ENCODE results near the gene C6orf52. TPM values are rescaled to one million over a fixed set of nuclear protein-coding genes. Genes with fewer than 3 reads are reported as not detected.
A peak's percentile ranks its signal among the peaks of the same experiment; 100 is the strongest.

The C6orf52 gene
- total RNA-seq, 2 experiments from 2014 or later = not detected

DNA sequence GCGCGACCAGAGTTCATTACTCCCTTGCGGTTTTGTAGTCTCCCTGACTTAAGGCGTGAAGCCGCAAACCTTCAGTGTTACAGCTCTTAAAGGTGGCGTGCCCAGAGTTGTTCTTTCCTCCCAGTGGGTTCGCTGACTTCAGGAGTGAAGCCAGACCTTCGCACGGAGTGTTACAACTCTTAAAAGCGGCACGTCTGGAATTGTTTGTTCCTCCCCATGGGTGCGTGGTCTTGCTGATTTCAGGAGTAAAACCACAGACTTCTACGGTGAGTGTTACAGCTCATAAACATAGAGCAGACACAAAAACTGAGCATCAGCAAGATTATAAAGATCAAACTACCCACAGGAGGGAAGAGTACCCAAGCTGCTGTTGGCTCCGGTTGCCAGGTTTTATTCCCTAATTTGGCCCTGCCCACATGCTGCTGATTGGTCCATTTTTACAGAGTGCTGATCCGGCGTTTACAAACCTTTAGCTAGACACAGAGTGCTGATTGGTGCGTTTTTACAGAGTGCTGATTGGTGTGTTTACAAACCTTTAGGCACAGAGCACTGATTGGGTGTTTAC is 38.8 kb upstream of the C6orf52 start:
- Mint-ChIP-seq H3K4me3 (no peak overlapping the region), H3K4me1 (ENCODE audit: low read depth) (peaks cover 3% of the 10 kb centered on the region), H3K36me3 (ENCODE audit: low read depth) (peaks cover 41% of the 10 kb centered on the region), H3K27me3 (no peaks in the 10 kb centered on the region), H3K9me3 (no peaks in the 10 kb centered on the region), H3K27ac (no peak overlapping the region)
- Histone ChIP-seq H3K9me3 (ENCODE audit: control insufficient read depth in 1 of 2, insufficient read depth in 1 of 2, low read length in 2 of 2) (no peaks in the 10 kb centered on the region), H3K4me1 (ENCODE audit: insufficient read depth, low read length) (no peaks in the 10 kb centered on the region), H3K4me3 (ENCODE audit: low read length) (no peak overlapping the region), H3K36me3 (ENCODE audit: insufficient read depth, low read length) (peaks cover 18% of the 10 kb centered on the region), H3K27ac (ENCODE audit: low read depth in 1 of 2, low read length in 2 of 2) (no peak overlapping the region), H3K27me3 (ENCODE audit: control insufficient read depth in 1 of 2, insufficient read depth in 2 of 2, low read length in 2 of 2) (no peaks in the 10 kb centered on the region)
- TF ChIP-seq, protein P1, sequence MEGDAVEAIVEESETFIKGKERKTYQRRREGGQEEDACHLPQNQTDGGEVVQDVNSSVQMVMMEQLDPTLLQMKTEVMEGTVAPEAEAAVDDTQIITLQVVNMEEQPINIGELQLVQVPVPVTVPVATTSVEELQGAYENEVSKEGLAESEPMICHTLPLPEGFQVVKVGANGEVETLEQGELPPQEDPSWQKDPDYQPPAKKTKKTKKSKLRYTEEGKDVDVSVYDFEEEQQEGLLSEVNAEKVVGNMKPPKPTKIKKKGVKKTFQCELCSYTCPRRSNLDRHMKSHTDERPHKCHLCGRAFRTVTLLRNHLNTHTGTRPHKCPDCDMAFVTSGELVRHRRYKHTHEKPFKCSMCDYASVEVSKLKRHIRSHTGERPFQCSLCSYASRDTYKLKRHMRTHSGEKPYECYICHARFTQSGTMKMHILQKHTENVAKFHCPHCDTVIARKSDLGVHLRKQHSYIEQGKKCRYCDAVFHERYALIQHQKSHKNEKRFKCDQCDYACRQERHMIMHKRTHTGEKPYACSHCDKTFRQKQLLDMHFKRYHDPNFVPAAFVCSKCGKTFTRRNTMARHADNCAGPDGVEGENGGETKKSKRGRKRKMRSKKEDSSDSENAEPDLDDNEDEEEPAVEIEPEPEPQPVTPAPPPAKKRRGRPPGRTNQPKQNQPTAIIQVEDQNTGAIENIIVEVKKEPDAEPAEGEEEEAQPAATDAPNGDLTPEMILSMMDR (IDR thresholded peaks at IDR 0.05) = no peak
- ChIA-PET CTCF (no interaction called here), POLR2A (interaction anchor here (1.6 kb wide), 1 partner anchor 11 kb away, joined by 4 read pairs; no protein-coding TSS in a partner anchor)
- peak in 2 of 14 experiments; percentile 47 to 62 for DNase-seq
- ATAC-seq (ENCODE audit: poor library complexity) = no peak
- intact Hi-C loops (cut with DNase I, micrococcal nuclease) = no loop called here

- intact Hi-C loops (cut with DNase I, micrococcal nuclease) = no loop called here
- H3K4me1 ChIP-seq (ENCODE audit: insufficient read depth, low read length) = peaks cover 1% of the 10 kb centered on the region
- CTCF ChIA-PET = no interaction called here
- POLR2A ChIA-PET = no interaction called here
- H3K9me3 Mint-ChIP-seq = no peaks in the 10 kb centered on the region
- no peaks in the 10 kb centered on the region for H3K9me3 ChIP-seq (ENCODE audit: control insufficient read depth in 1 of 2, insufficient read depth in 1 of 2, low read length in 2 of 2)
- no peak overlapping the region for H3K4me3 Mint-ChIP-seq
- DNase-seq (no peak), ATAC-seq (ENCODE audit: poor library complexity) (no peak)
- no peak overlapping the region for H3K4me3 ChIP-seq (ENCODE audit: low read length)
- peaks cover 18% of the 10 kb centered on the region for H3K36me3 ChIP-seq (ENCODE audit: insufficient read depth, low read length)
- H3K27ac ChIP-seq (ENCODE audit: low read depth in 1 of 2, low read length in 2 of 2) = no peak overlapping the region
- H3K27ac Mint-ChIP-seq = no peak overlapping the region
- H3K27me3 ChIP-seq (ENCODE audit: control insufficient read depth in 1 of 2, insufficient read depth in 2 of 2, low read length in 2 of 2) = no peaks in the 10 kb centered on the region
- H3K36me3 Mint-ChIP-seq (ENCODE audit: low read depth) = peaks cover 66% of the 10 kb centered on the region
- H3K4me1 Mint-ChIP-seq (ENCODE audit: low read depth) = peaks cover 14% of the 10 kb centered on the region
- TF ChIP-seq, protein P1 (IDR thresholded peaks at IDR 0.05) = no peak
- no peaks in the 10 kb centered on the region for H3K27me3 Mint-ChIP-seq
These were observed 35.8 kb upstream of the C6orf52 start for GRCh38 chr6:10730254-10730653.

DNA sequence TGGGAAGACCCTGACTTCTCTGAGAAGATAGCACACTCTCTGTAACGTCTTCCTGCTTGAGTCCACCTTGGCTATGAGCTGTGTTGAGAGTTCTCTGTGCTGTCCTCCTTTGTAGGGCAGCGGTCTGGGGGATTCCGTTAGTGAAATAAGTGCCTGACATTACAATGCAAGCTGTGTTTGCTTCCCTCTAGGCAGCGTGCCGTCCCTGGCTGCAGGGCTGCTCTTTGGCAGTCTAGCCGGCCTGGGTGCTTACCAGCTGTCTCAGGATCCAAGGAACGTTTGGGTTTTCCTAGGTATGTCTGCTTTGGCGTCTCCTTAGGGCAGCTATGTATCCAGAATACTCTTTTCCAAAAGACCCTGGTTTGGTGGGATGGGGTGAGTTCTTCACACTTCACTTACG is 31.3 kb upstream of the C6orf52 start:
- H3K4me1 Mint-ChIP-seq (ENCODE audit: low read depth) = peaks cover 58% of the 10 kb centered on the region

More for the DNA sequence above, 31.3 kb upstream of the C6orf52 start:
- ATAC-seq (ENCODE audit: poor library complexity) (no peak), DNase-seq (no peak)
- intact Hi-C loops (cut with DNase I, micrococcal nuclease) = no loop called here
- no peak overlapping the region for H3K4me3 ChIP-seq (ENCODE audit: low read length)
- Mint-ChIP-seq H3K27ac (peak overlapping the region; percentile 92), H3K36me3 (ENCODE audit: low read depth) (peaks cover 50% of the 10 kb centered on the region), H3K9me3 (no peaks in the 10 kb centered on the region), H3K4me3 (peak overlapping the region; percentile 71), H3K27me3 (no peaks in the 10 kb centered on the region)
- CTCF ChIA-PET = no interaction called here
- no peak overlapping the region for H3K27ac ChIP-seq (ENCODE audit: low read depth in 1 of 2, low read length in 2 of 2)
- H3K4me1 ChIP-seq (ENCODE audit: insufficient read depth, low read length) = peaks cover 30% of the 10 kb centered on the region
- H3K27me3 ChIP-seq (ENCODE audit: control insufficient read depth in 1 of 2, insufficient read depth in 2 of 2, low read length in 2 of 2) = no peaks in the 10 kb centered on the region
- POLR2A ChIA-PET = interaction anchor here (1.2 kb wide), 1 partner anchor 21 kb away, joined by 3 read pairs; no protein-coding TSS in a partner anchor
- TF ChIP-seq, protein P1 (IDR thresholded peaks at IDR 0.05) = no peak
- no peaks in the 10 kb centered on the region for H3K9me3 ChIP-seq (ENCODE audit: control insufficient read depth in 1 of 2, insufficient read depth in 1 of 2, low read length in 2 of 2)
- peaks cover 15% of the 10 kb centered on the region for H3K36me3 ChIP-seq (ENCODE audit: insufficient read depth, low read length)
